Effector CD8-positive, alpha-beta T cell (primary cell): ENCODE data around the gene USF2.
A peak's percentile ranks its signal among the peaks of the same experiment; 100 is the strongest.
"Not testable (repeated sequence)": the region's sequence is repeated elsewhere in the genome, so short reads cannot be mapped to it uniquely, and the experiment has no call there.

Experiments
- DNase-seq: peaks from one replicate; lab custom pipeline; 2025; lab: John Stamatoyannopoulos, UW
- total RNA-seq, 4 experiments: gene quantifications; one replicate each; lab custom pipeline; 2026; lab: John Stamatoyannopoulos, UW

Gene USF2, protein sequence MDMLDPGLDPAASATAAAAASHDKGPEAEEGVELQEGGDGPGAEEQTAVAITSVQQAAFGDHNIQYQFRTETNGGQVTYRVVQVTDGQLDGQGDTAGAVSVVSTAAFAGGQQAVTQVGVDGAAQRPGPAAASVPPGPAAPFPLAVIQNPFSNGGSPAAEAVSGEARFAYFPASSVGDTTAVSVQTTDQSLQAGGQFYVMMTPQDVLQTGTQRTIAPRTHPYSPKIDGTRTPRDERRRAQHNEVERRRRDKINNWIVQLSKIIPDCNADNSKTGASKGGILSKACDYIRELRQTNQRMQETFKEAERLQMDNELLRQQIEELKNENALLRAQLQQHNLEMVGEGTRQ
- 155 to 192 (median 161) reads per million in 4 experiments for total RNA-seq

DNA sequence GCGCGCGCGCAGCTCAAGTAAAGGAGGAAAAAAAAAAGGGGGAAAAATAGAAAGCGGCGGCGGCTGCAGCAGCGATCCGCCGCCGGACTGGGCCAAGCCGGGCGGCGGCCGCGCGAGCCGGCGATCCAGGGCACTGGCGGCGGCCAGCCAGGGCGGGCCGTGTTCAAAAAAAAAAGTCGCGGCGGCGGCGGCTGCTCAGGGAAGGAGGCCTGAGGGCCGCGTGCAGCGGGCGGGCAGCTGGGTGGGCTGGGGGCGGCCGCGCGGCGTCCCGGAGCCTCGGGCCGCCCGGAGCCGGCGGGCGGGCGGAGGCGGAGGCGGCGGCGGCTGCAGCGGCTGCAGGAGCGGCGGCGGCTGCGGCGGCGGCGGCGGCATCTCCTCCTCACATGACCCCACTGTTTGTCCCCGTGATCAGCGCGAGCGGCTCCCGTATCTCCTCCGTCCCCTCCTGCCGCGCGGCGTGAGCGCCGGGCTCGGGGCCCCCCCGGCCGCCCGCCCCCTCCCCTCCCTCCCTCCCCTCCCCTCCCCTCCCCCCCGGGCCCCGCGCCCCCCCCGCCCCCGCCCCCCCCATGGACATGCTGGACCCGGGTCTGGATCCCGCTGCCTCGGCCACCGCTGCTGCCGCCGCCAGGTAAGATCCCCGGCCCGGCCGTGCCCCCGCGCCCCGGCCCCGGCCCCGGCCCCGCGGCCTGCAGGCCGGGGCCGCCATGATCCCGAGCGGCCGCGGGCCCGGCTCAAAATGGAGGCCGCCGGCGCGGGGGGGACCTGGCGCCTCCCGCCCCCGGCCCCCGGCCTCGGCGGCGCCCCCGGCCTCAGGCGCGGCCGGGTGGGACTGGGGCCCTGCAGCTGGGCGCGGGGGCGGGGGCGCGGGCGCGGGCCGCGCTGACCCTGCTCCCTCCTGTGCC, at the start of gene USF2:
Gene USF2, plus strand, starts transcription at position 427 of the 902 bp plus-strand sequence. Its CDS starts 140 bp downstream, at position 567.
- DNase-seq = peak; percentile 30

DNA sequence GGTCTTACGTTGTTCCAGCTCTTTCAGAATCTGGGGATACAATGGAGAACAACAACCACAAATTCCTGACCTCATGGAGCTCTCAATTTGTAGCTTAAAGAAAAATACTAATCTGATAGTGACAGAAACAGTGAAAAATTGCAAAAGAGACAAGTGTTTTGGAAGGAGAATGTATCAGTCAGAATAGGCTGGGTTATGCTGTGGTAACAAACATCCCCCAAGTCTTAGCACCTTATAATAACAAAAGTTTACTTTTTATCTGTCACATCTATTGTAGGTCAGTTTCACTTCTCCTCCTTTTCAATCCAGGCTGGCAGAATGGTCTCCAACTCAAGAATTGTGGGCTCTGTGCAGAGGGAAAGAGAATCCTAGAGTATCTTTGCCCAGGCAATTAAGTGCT, 49.8 kb upstream of the USF2 start:
- DNase-seq = no peak

DNA sequence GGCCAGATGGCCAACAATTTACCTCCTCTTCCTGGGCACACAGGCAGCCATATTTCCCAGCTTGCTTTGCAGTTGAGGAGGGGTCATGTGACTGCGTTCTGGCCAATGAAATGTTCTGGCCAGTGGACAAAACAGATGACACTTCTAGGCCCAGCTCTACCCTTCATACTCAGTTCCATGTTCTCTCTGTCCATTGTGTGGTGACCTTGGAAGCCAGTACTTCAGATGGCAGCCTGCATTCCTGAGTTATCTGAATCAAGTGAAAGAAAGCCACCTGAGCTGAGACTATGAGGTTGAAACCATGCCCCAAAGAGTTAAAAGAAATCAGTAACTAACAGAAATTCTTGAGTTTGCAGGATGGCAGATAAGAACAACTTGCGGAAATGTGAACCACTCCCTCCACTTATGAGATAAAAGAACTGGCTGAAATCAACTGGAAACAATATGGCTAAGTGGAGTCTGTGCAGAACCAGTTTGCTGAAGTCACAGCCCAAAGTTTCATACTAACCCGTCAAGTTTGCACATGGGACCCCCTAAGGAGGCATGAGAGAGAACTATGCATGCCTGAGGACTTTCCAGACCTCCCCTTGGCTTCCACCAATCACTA, 48.3 kb upstream of the USF2 start:
- no peak for DNase-seq

DNA sequence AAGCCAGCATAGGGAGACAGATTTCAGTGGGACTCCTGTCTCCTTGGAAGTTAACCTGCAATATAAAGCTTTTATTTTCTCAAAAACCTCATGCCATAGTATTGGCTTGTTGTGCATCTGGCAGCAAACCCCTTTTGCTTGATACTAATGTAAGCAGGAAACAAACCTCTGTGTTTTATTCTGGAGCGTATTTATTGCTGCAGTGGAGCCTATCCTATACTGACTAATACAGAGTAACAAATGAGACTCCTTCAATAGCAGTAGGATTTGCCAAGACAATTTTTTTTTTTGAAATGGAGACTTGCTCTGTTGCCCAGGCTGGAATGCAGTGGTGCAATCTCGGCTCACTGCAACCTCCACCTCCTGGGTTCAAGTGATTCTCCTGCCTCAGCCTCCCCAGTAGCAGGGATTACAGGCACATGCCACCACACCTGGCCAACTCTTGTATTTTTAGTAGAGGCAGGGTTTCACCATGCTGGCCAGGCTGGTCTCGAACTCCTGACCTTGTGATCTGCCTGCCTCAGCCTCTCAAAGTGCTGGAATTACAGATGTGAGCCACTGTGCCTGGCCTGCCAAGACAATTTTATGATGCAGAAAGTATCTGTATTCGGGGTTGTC, 47.7 kb upstream of the USF2 start:
- not testable (repeated sequence) for DNase-seq

DNA sequence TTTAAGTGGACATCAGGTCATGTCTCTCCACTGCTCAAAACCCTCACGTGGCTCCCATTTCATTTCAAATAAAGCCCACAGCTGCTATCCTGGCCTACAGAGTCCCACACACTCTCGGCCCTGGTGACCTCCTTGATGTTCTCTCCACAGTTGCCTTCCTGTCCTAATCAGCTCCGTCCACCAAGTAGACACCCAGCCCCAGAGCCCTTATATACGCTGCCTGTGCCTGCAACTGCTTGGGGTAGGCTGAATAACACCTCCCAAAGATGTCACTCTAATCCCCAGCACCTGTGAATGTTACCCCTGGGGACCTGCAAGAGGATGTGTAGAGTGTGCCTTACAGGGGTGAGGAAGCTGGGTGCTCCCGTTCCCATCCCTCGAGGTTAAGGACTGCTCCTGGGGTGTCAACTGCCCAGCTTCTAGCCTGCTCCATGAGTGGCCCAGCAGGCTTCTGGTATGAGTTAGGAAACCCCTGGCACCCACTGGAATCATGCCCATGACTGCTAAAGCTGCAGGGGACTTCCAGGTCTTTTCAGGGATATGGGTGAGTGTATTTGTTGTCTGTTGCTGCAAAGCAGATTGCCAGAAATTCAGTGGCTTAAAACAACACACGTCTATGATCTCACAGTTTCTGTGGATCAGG, 46.3 kb upstream of the USF2 start:
- no peak for DNase-seq

DNA sequence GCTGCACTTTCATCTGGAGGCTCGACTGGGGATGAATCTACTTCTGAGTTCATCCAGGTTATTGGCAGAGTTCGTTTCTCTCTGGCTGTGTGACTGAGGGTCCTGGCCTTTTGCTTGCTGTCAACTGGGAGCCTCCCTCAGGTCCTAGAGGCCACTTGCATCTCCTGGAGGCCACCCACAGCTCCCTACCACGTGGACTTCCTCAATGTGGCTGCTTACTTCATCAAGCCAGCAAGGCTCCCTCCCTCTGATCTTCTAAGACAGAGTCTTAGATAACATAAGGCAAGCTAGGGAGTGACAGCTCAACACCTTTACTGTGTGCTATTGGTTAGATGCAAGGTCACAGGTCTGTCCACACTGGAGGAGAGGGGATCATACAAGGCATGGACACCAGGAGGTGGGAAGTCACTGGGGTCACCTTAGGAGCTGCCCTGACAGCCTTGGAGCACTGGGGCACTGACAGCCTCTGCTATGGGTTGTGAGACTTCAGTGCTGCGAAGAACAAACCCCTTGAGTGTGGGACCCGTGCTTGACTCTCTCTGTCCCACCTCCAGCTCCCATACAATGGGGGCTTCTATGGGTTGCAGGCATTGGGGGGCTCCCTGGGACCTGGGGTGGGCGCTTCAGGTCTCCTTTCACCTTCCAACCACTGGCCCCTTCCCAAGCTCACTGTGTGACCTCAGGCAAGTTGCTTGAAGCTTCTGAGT, 45.5 kb upstream of the USF2 start:
- DNase-seq = no peak

DNA sequence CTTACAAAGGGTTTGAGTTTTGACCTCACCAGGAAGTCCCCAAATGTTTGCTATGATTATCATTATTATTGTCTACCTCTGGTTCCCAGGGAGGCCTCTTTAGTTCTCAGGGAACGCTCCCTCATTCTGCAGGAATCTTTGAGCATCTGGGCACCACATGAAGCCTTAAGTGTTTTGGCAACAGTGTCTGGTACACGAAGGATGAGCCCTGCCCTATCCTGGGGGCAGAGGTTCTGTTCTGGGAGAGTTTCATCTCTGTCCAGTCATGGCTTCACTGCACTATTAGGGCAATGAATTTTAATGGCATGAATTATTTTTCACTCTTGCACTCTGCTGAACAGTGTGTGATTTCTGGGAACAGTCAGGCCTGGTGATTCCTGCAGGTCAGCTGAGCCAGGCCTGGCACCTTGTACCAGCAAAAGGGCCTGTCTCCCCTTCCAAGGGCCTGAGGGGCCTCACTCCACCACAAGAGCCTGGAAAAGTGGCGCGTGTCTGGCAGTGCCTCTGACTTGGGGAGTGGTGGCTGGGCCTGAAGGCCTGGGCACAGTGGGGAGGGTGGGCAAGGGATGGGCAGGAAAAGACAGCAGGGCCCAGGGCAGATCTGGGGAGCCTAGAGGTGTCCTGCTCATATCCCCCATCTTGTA, 44.8 kb upstream of the USF2 start:
- no peak for DNase-seq

DNA sequence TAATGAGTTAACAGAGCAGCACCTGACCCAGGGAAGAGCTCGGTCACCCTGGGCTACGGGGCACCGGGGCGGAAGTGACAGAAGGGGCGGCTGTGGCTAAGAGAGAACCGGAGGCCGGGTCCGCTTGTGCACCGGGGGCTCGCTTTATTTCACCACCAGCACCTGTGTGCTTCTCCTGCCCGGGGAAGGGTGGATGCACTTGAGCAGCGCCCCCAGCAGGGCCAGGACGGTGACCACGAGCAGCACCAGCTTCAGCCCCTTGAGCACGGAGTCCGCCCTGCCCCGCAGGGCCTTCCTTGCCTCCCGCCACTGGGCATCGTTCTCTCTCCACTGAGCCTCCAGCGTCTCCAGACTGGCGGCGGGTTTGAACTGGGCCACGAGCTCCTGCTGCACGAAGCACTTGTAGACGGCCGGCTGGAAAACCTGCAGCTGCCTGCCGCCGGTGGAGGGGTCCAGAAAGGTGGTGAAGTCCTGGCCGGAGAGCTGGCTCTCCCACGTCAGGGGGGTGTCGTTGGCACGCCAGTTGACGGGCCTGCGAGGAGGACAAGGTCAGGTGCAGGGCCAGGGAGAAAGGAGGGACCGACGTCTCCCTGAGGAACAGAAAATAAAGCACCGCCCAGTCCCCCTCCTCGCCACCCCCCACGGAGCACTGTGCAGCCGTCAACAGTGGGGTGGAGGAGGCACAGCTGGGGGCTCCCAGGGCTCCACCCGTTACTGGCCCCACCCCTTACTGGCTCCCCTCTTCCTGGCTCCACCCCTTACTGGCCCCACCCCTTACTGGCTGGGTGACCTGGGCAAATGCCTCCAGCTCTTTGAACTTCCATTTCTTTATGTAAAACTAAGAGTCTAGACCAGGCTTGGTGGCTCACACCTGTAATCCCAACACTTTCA, 43.8 kb upstream of the USF2 start:
- no peak for DNase-seq

DNA sequence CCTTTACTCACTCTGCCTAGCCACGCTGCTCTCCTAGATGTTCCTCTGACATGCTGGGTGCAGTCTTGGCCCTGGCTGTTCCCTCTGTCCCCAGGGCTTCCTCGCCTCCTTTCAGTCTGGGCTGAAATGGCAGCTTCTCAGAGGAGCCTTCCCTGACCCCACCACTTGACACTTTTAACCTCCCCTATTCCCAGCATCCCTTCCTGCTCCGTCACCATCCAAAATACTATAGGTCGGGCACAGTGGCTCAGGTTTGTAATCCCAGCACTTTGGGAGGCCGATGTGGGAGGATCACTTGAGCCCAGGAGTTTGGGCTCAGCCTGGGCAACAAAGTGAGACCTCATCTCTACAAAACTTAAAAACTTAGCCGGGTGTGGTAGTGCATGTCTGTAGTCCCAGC, 42.8 kb upstream of the USF2 start:
- DNase-seq = no peak

DNA sequence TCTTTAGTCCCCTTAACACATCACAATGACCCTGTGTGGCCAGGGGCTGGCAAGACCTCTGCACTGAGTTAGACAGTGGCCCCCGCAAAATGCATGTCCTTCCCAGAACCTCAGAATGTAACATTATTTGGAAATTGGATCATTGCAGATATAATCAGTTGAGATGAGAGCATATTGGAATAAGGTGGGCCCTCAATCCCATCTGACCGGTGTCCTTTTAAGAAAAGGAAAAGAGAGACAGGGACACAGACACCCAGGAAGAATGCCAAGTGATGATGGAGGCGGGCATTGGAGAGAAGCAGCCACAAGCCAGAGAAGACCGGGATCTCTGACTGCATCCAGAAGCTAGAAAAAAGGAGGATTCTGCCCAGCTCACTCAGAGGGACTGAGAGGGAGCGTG, 42.0 kb upstream of the USF2 start:
- no peak for DNase-seq

DNA sequence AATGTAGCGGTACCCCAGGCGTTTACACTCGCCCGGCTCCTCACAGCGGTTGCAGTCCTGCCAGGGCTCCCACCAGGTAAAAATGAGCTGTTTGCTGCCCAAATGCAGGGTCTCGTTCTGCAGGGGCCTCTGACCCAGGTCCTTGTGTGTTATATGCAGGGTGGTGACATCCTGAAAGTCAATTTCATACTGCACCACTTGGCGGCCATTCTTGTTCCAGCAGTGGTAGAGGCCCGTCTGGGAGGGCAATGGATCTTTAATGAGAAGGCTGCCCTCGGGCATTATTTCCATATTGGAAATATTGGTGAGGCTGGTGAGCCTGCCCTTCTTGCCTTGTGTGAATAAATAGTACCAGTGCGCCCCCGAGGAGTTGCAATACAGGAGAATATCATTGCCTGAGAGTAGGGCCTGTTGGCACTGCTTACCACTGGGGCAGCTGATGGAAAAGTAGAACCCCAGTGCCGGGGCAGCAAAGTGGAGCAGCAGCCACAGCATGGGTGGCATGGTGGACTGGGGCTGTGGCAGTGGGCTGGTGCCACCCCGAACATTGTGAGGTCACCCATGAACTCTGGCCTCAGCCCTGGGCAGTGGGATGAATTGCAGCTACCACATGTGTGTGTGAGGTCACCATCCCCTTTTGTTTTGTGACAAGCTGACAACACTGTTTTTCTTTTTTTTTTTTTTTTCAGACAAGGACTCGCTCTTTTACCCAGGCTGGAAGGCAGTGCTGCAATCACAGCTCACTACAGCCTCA, 40.4 kb upstream of the USF2 start, which contains the start of gene FAM187B:
Gene FAM187B, minus strand, starts transcription at position 563 of the 754 bp plus-strand sequence. Its CDS starts 59 bp downstream, at position 504.
- no peak for DNase-seq

DNA sequence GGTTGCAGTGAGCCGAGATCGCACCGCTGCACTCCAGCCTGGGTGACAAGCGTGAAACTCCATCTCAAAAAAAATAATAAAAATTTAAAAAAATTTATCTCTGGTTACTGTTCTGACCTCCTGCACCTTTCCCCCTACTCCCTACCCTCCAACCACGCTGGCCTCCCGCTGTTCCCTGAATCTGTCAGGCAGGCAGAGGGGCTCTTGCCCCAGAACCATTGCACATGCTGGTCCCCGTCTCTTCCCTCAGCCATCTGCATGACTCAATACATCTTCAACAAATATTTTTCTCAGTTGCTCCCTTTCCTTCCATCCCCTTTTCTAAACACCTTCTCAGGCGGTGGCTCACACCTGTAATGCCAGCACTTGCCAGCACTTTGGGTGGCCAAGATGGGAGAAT, 39.2 kb upstream of the USF2 start:
- DNase-seq = no peak

DNA sequence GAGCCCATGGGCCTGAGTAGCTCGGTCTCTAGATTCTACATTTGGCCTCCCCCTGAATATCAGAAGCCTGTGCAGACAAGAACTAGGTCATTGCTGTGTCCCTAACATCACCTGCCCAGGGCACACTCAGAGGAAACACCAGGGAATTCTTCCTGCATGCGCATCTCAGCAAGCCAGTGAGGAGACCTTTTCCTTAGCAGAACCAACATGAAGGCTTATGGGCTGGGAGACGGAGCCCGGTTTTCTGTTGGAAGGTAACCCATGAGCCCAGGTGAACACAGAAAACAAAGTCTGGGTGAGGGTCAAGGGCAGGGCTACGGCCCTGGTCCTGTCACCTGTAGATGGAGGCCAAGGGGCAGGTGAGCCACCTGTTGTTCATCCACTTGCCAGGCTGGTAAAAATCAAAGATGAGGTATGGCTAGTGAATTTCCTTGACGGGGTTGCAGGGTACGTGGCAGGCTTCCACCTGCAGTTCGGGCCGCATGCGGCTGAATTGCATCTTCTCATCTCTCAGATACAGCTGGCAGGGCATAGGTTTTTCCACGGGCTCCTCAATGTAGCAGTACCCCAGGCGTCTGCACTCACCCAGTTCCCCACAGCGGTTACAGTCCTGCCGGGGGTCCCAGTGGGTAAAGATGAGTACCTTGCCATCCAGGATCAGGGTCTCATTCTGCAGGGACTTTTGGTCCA, 36.7 kb upstream of the USF2 start:
- no peak for DNase-seq

DNA sequence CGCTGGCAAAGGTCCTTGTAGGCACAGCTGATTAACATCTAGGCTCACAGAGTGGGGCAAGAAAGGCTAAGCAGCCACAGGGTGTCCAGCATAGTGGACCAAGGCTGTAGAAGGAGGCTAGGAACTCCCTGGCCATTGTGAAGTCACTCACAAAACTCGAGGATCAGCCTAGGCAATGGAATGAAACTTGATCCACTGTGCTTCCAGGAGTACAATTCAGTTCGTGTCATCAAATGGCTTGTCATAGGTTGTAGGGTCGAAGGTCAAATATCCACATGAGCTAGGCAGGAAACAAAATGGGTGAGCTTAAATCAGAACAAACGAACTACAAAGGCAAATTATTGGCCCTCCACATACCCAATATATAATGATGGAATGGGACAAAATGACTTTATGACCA, 35.9 kb upstream of the USF2 start:
- no peak for DNase-seq

DNA sequence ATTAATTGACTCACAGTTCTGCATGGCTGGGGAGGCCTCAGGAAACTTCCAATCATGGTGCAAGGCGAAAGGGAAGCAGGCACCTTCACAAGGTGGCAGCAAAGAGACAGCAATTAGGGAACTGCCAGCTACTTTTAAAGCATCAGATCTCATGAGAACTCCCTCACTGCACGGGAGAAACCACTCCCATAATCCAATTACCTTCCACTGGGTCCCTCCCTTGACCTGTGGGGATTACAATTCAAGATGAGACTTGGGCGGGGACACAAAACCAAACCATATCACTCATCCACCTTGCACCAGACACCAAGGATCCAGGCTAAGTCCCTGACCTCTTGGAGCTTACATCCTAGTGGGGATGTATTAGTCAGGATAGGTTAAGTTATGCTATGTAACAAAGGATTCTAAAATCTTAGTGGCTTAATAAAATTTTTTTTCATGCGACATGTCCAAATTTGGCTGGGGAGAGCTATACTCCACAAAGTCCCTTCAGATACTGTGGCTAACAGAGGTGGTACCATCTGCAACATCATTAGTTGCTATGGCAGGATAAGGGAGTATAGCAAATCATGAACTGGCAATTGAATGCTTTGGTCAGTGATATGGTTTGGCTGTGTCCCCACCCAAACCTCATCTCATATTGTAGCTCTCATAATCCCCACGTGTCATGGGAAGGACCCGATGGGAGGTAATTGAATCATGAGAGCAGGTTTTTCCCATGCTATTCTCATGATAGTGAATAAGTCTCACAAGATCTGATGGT, 31.9 kb upstream of the USF2 start:
- no peak for DNase-seq

DNA sequence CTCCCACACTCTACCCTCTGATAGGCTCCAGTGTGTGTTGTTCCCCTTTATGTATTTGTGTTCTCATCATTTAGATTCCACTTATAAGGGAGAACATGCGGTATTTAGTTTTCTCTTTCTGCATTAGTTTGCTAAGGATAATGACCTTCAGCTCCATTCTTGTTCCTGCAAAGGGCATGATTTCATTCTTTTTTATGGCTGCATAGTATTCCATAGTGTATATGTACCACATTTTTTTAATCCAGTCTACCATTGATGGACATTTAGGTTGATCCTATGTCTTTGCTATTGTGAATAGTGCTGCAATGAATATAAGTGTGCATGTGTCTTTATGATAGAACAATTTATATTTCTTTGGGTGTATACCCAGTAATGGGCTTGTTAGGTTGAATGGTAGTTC, 29.2 kb upstream of the USF2 start:
- not testable (repeated sequence) for DNase-seq

DNA sequence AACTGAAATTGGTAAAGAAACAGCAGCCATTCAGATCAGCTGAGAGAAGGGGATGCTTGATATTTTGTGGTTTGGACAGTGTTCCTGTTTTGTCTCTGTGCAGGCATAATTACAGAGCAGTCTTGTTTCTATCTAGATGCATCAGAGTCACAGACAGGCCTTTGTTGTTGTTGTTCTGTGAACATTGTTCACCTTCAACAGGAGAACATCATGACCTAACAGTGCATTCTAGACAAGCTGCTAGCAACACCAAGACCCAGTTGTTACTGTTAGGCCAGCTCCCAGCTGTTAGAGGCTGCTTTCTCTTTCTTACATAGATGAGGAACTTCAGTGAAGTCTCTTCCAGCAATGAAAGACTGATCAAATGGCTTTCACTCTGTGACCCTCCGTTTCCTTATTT, 28.4 kb upstream of the USF2 start:
- no peak for DNase-seq
